SK-N-SH (cell line): ENCODE measurements around the gene ANO10. TPM values are rescaled to one million over a fixed set of nuclear protein-coding genes. Genes with fewer than 3 reads are reported as not detected.

Experiments used
- CTCF ChIA-PET: fragments of 300-600, 350-600 bp; formaldehyde crosslinking; extraction: SDS; loops from one replicate; lab custom pipeline; 2021; lab: Yijun Ruan, JAX
- POLR2A ChIA-PET: fragments of 350-600 bp; sonication (Branson Sonifier 250); formaldehyde crosslinking; extraction: SDS; loops from one replicate; lab custom pipeline; 2020; ENCODE audit warnings: antibody characterized with exemption, inconsistent platforms; lab: Yijun Ruan, JAX
- DNase-seq: peaks from one replicate; pipeline ENCODE4 v3.0.0; 2012
- H2AFZ ChIP-seq: fragments of 200-600 bp; sonication (generic); 2 replicates; pipeline ENCODE4 v1.8.1; 2016; ENCODE audit warnings: antibody characterized with exemption, mild to moderate bottlenecking, low read depth
- H3F3A ChIP-seq: fragments of 200-600 bp; sonication (generic); replicated peaks from 2 replicates; pipeline ENCODE3; 2016; ENCODE audit warnings: antibody characterized with exemption, mild to moderate bottlenecking; ENCODE audit not compliant: insufficient read depth
- H3K27ac ChIP-seq, 2 experiments: fragments of 200-500 bp in 1 of 2; fragments of 200-600 bp in 1 of 2; sonication (Bioruptor generic) in 1 of 2; sonication (generic), shearing (Covaris generic) in 1 of 2; 2 replicates each; pipeline versions ENCODE4 v1.5.1 to v1.6.1; 2014 to 2016; ENCODE audit warnings: low read depth in 2 of 2, inconsistent platforms in 1 of 2, low read length in 1 of 2, mild to moderate bottlenecking in 1 of 2, mixed read lengths in 1 of 2
- H3K27me3 ChIP-seq: fragments of 200-600 bp; sonication (generic), shearing (Covaris generic); 2 replicates; pipeline ENCODE4 v1.6.1; 2016; ENCODE audit warnings: mixed run types; ENCODE audit not compliant: insufficient read depth
- H3K36me3 ChIP-seq, 2 experiments: fragments of 200-500 bp in 1 of 2; fragments of 200-600 bp in 1 of 2; sonication (Bioruptor generic) in 1 of 2; sonication (generic) in 1 of 2; replicated peaks in 1 of 2; 2 replicates each; pipeline versions ENCODE3 to v1.5.1; 2014 to 2016; ENCODE audit warnings: low read length in 1 of 2, mild to moderate bottlenecking in 1 of 2; ENCODE audit not compliant: insufficient read depth in 2 of 2, control insufficient read depth in 1 of 2
- H3K4me1 ChIP-seq, 2 experiments: fragments of 200-500 bp in 1 of 2; fragments of 200-600 bp in 1 of 2; sonication (Bioruptor generic) in 1 of 2; sonication (generic), shearing (Covaris generic) in 1 of 2; 2 replicates each; pipeline versions ENCODE4 v1.5.1 to v1.6.1; 2014 to 2016; ENCODE audit warnings: low read depth in 1 of 2, low read length in 1 of 2, mixed run types in 1 of 2; ENCODE audit not compliant: insufficient read depth in 2 of 2, control insufficient read depth in 1 of 2
- H3K4me2 ChIP-seq: fragments of 200-600 bp; sonication (generic), shearing (Covaris generic); 2 replicates; pipeline ENCODE4 v1.6.1; 2017; ENCODE audit warnings: mixed run types
- H3K4me3 ChIP-seq, 2 experiments: fragments of 200-500 bp in 1 of 2; fragments of 200-600 bp in 1 of 2; sonication (Bioruptor generic) in 1 of 2; sonication (generic), shearing (Covaris generic) in 1 of 2; 2 replicates each; pipeline versions ENCODE4 v1.5.1 to v1.8.1; 2014 to 2016; ENCODE audit warnings: low read depth in 2 of 2, inconsistent platforms in 1 of 2, low read length in 1 of 2, mild to moderate bottlenecking in 1 of 2, mixed read lengths in 1 of 2, moderate library complexity in 1 of 2
- H3K79me2 ChIP-seq: fragments of 200-600 bp; sonication (generic); 2 replicates; pipeline ENCODE4 v1.8.1; 2017; ENCODE audit warnings: mild to moderate bottlenecking; ENCODE audit not compliant: insufficient read depth
- H3K9ac ChIP-seq: fragments of 200-600 bp; sonication (generic); 2 replicates; pipeline ENCODE4 v1.6.1; 2017; ENCODE audit warnings: mixed run types
- H3K9me2 ChIP-seq: fragments of 200-600 bp; sonication (generic); 2 replicates; pipeline ENCODE4 v1.6.1; 2017; ENCODE audit warnings: mixed run types
- H3K9me3 ChIP-seq: fragments of 200-600 bp; sonication (generic); 2 replicates; pipeline ENCODE4 v1.6.1; 2017; ENCODE audit warnings: mixed run types, mild to moderate bottlenecking, moderate library complexity
- H4K20me1 ChIP-seq: fragments of 200-600 bp; sonication (generic); 2 replicates; pipeline ENCODE4 v1.6.1; 2017; ENCODE audit warnings: mild to moderate bottlenecking, mixed run types; ENCODE audit not compliant: insufficient read depth
- ELF1 ChIP-seq: IDR thresholded peaks from 2 replicates; pipeline ENCODE4 v1.4.0; 2012
- EP300 ChIP-seq, 2 experiments: IDR thresholded peaks; 2 replicates each; pipeline versions ENCODE4 v1.4.0 to v1.6.1; 2012; ENCODE audit warnings: borderline replicate concordance in 1 of 2, low read depth in 1 of 2, low read length in 1 of 2
- EZH2phosphoT487 ChIP-seq: fragments of 200-600 bp; sonication (generic); IDR thresholded peaks from 2 replicates; pipeline ENCODE4 v1.6.1; 2017; ENCODE audit warnings: low read depth, mixed run types, mild to moderate bottlenecking, antibody characterized with exemption, moderate library complexity, borderline replicate concordance
- FOXJ3 ChIP-seq: sonication (generic); formaldehyde crosslinking; IDR thresholded peaks from 2 replicates; pipeline ENCODE4 v1.5.1; 2020; ENCODE audit warnings: mild to moderate bottlenecking, missing genetic modification reagents
- GABPA ChIP-seq: IDR thresholded peaks from 2 replicates; pipeline ENCODE4 v1.4.0; 2012; ENCODE audit warnings: low read depth, mild to moderate bottlenecking
- GATA2 ChIP-seq: sonication (generic); formaldehyde crosslinking; IDR thresholded peaks from 2 replicates; pipeline ENCODE4 v1.5.0; 2020; ENCODE audit warnings: mild to moderate bottlenecking, missing genetic modification reagents
- MEF2A ChIP-seq: IDR thresholded peaks from 2 replicates; pipeline ENCODE4 v1.4.0; 2012; ENCODE audit warnings: low read depth, borderline replicate concordance
- MXI1 ChIP-seq: IDR thresholded peaks from 2 replicates; pipeline ENCODE4 v1.6.1; 2012; ENCODE audit warnings: mild to moderate bottlenecking, low read depth, low read length, improper control_type of control experiment
- NFIC ChIP-seq: IDR thresholded peaks from 2 replicates; pipeline ENCODE4 v1.4.0; 2012; ENCODE audit warnings: borderline replicate concordance
- RXRA ChIP-seq: IDR thresholded peaks from 2 replicates; pipeline ENCODE4 v1.4.0; 2012; ENCODE audit warnings: low read depth, mild to moderate bottlenecking, borderline replicate concordance
- YY1 ChIP-seq: IDR thresholded peaks from 2 replicates; pipeline ENCODE4 v1.4.0; 2012; ENCODE audit warnings: low read depth, mild to moderate bottlenecking
- WGBS: methylation state at CpG from one replicate; pipeline ENCODE4 v1.1.6; 2017; ENCODE audit warnings: low lambda C conversion rate; 5-methylcytosine and 5-hydroxymethylcytosine counted together
- polyA plus RNA-seq, 3 experiments: library from polyadenylated mRNA; depleted of rRNA; stranded (reverse); fragments of >200 nt; gene quantifications; 2 replicates each; pipeline ENCODE4 v1.2.3, GENCODE V29; 2012
- TF ChIP-seq, protein P1 (sequence below): fragments of 150-350 bp; IDR thresholded peaks from 2 replicates; pipeline ENCODE4 v1.6.1; 2016; ENCODE audit warnings: mild to moderate bottlenecking, low read depth, low read length
- TF ChIP-seq, protein P2 (sequence below): IDR thresholded peaks from 2 replicates; pipeline ENCODE4 v1.4.0; 2012; ENCODE audit warnings: low read depth, borderline replicate concordance
- TF ChIP-seq, protein P3 (sequence below): fragments of 200-600 bp; sonication (generic); IDR thresholded peaks from 2 replicates; pipeline ENCODE4 v1.6.1; 2017; ENCODE audit warnings: antibody characterized with exemption, mild to moderate bottlenecking, moderate library complexity

Gene ANO10
- polyA plus RNA-seq, 1 of the 3 experiments (the other 2 are of a cell fraction) = 16.8 TPM

DNA sequence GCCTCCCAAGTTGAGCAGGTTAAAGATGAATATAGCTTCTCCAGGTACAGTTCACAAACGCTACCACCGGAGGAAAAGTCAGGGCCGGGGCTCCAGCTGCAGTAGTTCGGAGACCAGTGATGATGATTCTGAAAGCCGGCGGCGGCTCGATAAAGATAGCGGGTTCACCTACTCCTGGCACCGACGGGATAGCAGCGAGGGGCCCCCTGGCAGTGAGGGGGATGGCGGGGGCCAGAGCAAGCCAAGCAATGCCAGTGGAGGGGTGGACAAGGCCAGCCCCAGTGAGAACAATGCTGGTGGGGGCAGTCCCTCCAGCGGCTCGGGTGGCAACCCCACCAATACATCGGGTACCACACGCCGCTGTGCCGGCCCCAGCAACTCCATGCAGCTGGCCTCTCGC, 274.0 kb downstream of the ANO10 start:
- ChIA-PET CTCF (interaction anchor here (1.1 kb wide), 1 partner anchor 186 kb away, joined by 4 read pairs; no protein-coding TSS in a partner anchor), POLR2A (no interaction called here)
- Histone ChIP-seq H3K27ac (no peak overlapping the region), H3K9me2 (no peaks in the 10 kb centered on the region), H3K36me3 (peaks cover 61 to 69% of the 10 kb centered on the region in 2 experiments), H3K4me3 (no peak overlapping the region), H3F3A (peaks cover 1% of the 10 kb centered on the region), H2AFZ (no peak overlapping the region), H3K4me1 (peaks cover 0 to 10% of the 10 kb centered on the region in 2 experiments; a peak in 3 of 4 replicates), H3K9me3 (peaks cover 6% of the 10 kb centered on the region; the same call in 1 of the 2 replicates), H4K20me1 (no peaks in the 10 kb centered on the region), H3K79me2 (no peaks in the 10 kb centered on the region; the same call in 1 of the 2 replicates), H3K9ac (no peak overlapping the region), H3K4me2 (no peak overlapping the region), H3K27me3 (no peaks in the 10 kb centered on the region)
- TF ChIP-seq, protein P1, sequence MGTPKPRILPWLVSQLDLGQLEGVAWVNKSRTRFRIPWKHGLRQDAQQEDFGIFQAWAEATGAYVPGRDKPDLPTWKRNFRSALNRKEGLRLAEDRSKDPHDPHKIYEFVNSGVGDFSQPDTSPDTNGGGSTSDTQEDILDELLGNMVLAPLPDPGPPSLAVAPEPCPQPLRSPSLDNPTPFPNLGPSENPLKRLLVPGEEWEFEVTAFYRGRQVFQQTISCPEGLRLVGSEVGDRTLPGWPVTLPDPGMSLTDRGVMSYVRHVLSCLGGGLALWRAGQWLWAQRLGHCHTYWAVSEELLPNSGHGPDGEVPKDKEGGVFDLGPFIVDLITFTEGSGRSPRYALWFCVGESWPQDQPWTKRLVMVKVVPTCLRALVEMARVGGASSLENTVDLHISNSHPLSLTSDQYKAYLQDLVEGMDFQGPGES = no peak
- TF ChIP-seq FOXJ3 (CRISPR knock-in tag) = no peak
- no peak for TF ChIP-seq GABPA
- TF ChIP-seq RXRA = no peak
- no peak for TF ChIP-seq EP300 (IDR thresholded peaks at IDR 0.05; ENCODE audit: borderline replicate concordance in 1 of 2, low read depth in 1 of 2, low read length in 1 of 2)
- TF ChIP-seq, protein P2, sequence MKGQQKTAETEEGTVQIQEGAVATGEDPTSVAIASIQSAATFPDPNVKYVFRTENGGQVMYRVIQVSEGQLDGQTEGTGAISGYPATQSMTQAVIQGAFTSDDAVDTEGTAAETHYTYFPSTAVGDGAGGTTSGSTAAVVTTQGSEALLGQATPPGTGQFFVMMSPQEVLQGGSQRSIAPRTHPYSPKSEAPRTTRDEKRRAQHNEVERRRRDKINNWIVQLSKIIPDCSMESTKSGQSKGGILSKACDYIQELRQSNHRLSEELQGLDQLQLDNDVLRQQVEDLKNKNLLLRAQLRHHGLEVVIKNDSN = no peak
- no peak for TF ChIP-seq GATA2
- TF ChIP-seq ELF1 = no peak
- no peak for TF ChIP-seq EZH2phosphoT487
- TF ChIP-seq, protein P3, sequence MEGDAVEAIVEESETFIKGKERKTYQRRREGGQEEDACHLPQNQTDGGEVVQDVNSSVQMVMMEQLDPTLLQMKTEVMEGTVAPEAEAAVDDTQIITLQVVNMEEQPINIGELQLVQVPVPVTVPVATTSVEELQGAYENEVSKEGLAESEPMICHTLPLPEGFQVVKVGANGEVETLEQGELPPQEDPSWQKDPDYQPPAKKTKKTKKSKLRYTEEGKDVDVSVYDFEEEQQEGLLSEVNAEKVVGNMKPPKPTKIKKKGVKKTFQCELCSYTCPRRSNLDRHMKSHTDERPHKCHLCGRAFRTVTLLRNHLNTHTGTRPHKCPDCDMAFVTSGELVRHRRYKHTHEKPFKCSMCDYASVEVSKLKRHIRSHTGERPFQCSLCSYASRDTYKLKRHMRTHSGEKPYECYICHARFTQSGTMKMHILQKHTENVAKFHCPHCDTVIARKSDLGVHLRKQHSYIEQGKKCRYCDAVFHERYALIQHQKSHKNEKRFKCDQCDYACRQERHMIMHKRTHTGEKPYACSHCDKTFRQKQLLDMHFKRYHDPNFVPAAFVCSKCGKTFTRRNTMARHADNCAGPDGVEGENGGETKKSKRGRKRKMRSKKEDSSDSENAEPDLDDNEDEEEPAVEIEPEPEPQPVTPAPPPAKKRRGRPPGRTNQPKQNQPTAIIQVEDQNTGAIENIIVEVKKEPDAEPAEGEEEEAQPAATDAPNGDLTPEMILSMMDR = no peak
- TF ChIP-seq YY1 = no peak
- TF ChIP-seq NFIC = no peak
- no peak for TF ChIP-seq MEF2A
- TF ChIP-seq MXI1 = no peak
- 97% methylated on average over 12 of the region's 20 CpGs for WGBS
- DNase-seq = no peak
